ENCODE measurements around the gene BRMS1. TPM values are rescaled to one million over a fixed set of nuclear protein-coding genes. Genes with fewer than 3 reads are reported as not detected.
A peak's percentile ranks its signal among the peaks of the same experiment; 100 is the strongest.
"Not testable (repeated sequence)": the region's sequence is repeated elsewhere in the genome, so short reads cannot be mapped to it uniquely, and the experiment has no call there.

Gene BRMS1
- total RNA-seq: 32.2 TPM

GRCh38 chr11:66344550-66345315, at the start of gene BRMS1:
Gene BRMS1 (minus strand): TSS chr11:66345104. CDS start chr11:66342234, 2,870 bp downstream.
- DNase-seq (ENCODE audit: low spot score): peak; percentile 99

- no peak for DNase-seq (ENCODE audit: low spot score)
These were observed 49.0 kb upstream of the BRMS1 start for GRCh38 chr11:66393954-66394353.

- DNase-seq (ENCODE audit: low spot score): no peak
These were observed 46.4 kb upstream of the BRMS1 start for GRCh38 chr11:66391322-66391721.

- peak; percentile 75 for DNase-seq (ENCODE audit: low spot score)
These were observed 44.0 kb upstream of the BRMS1 start for GRCh38 chr11:66388780-66389386.

- peak; percentile 86 for DNase-seq (ENCODE audit: low spot score)
These were observed 41.5 kb upstream of the BRMS1 start for GRCh38 chr11:66386171-66387069.

GRCh38 chr11:66384316-66384715, 39.4 kb upstream of the BRMS1 start:
- not testable (repeated sequence) for DNase-seq (ENCODE audit: low spot score)

GRCh38 chr11:66380264-66380663, 35.4 kb upstream of the BRMS1 start:
- DNase-seq (ENCODE audit: low spot score): not testable (repeated sequence)

GRCh38 chr11:66373690-66374287, 28.9 kb upstream of the BRMS1 start:
- not testable (repeated sequence) for DNase-seq (ENCODE audit: low spot score)

GRCh38 chr11:66373265-66373664, 28.4 kb upstream of the BRMS1 start:
- DNase-seq (ENCODE audit: low spot score): no peak

- DNase-seq (ENCODE audit: low spot score): peak; percentile 68
These were observed 26.9 kb upstream of the BRMS1 start, which contains the start of gene SLC29A2 for GRCh38 chr11:66371627-66372415. Gene SLC29A2 (minus strand): TSS chr11:66371760. CDS start chr11:66371591, 169 bp downstream.

- DNase-seq (ENCODE audit: low spot score): no peak
These were observed 24.4 kb upstream of the BRMS1 start for GRCh38 chr11:66369073-66369894.

- DNase-seq (ENCODE audit: low spot score): no peak
These were observed 23.6 kb upstream of the BRMS1 start for GRCh38 chr11:66368484-66368883.

GRCh38 chr11:66367561-66368312, 22.8 kb upstream of the BRMS1 start:
- no peak for DNase-seq (ENCODE audit: low spot score)

GRCh38 chr11:66366844-66367477, 22.1 kb upstream of the BRMS1 start:
- DNase-seq (ENCODE audit: low spot score): no peak

GRCh38 chr11:66365711-66366619, 21.1 kb upstream of the BRMS1 start:
- DNase-seq (ENCODE audit: low spot score): no peak

- no peak for DNase-seq (ENCODE audit: low spot score)
These were observed 20.3 kb upstream of the BRMS1 start for GRCh38 chr11:66365166-66365565.

GRCh38 chr11:66363805-66364535, 19.1 kb upstream of the BRMS1 start:
- DNase-seq (ENCODE audit: low spot score): no peak
